HEK293 (cell line): ENCODE measurements around the gene CTPS2.

Source experiments
- SETDB1 ChIP-seq: IDR thresholded peaks from one replicate; pipeline ENCODE4 v1.6.1; 2017; ENCODE audit warnings: mild to moderate bottlenecking, low read length, moderate library complexity, mixed read lengths; ENCODE audit not compliant: insufficient read length
- SP2 ChIP-seq: fragments of 450-650 bp; formaldehyde crosslinking; IDR thresholded peaks from 2 replicates; pipeline ENCODE4 v1.5.1; 2016; ENCODE audit warnings: missing biosample characterization, missing genetic modification characterization
- ZBTB20 ChIP-seq: fragments of 450-650 bp; formaldehyde crosslinking; IDR thresholded peaks from 2 replicates; pipeline ENCODE4 v1.5.1; 2016; ENCODE audit warnings: missing biosample characterization, missing genetic modification characterization
- ZNF174 ChIP-seq: fragments of 450-650 bp; formaldehyde crosslinking; IDR thresholded peaks from 2 replicates; pipeline ENCODE4 v1.5.0; 2017; ENCODE audit warnings: missing biosample characterization, mild to moderate bottlenecking, missing genetic modification characterization
- ZNF558 ChIP-seq: fragments of 450-650 bp; formaldehyde crosslinking; IDR thresholded peaks from 2 replicates; pipeline ENCODE4 v1.5.1; 2016; ENCODE audit warnings: missing biosample characterization, missing genetic modification characterization
- ZNF585B ChIP-seq: fragments of 450-650 bp; formaldehyde crosslinking; IDR thresholded peaks from 2 replicates; pipeline ENCODE4 v1.5.1; 2016; ENCODE audit warnings: missing biosample characterization, missing genetic modification characterization
- TF ChIP-seq, protein P1 (sequence below): fragments of 450-650 bp; formaldehyde crosslinking; IDR thresholded peaks from 2 replicates; pipeline ENCODE4 v1.5.1; 2016; ENCODE audit warnings: missing biosample characterization, missing genetic modification characterization

DNA sequence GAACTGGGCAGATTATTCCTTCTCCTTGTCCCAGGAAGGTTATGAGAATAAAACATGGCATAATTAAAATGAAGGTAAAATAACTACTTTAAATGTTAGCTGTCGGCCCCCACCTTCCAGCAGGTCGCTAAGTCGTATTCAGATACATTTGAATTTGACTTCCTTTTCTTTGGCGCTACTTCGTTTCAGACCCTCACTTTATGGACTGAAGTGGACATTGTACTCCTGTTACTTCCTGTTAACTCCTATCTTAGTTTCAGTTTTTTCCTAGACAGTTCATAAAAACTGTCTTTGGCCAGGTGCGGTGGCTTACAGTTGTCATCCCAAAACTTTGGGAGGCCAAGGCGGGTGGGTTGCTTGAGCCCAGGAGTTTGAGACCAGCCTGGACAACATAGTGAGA, 12.6 kb upstream of the CTPS2 start:
- TF ChIP-seq ZBTB20 (tag by site-specific recombination): no peak
- TF ChIP-seq, protein P1, sequence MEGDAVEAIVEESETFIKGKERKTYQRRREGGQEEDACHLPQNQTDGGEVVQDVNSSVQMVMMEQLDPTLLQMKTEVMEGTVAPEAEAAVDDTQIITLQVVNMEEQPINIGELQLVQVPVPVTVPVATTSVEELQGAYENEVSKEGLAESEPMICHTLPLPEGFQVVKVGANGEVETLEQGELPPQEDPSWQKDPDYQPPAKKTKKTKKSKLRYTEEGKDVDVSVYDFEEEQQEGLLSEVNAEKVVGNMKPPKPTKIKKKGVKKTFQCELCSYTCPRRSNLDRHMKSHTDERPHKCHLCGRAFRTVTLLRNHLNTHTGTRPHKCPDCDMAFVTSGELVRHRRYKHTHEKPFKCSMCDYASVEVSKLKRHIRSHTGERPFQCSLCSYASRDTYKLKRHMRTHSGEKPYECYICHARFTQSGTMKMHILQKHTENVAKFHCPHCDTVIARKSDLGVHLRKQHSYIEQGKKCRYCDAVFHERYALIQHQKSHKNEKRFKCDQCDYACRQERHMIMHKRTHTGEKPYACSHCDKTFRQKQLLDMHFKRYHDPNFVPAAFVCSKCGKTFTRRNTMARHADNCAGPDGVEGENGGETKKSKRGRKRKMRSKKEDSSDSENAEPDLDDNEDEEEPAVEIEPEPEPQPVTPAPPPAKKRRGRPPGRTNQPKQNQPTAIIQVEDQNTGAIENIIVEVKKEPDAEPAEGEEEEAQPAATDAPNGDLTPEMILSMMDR: no peak
- no peak for TF ChIP-seq ZNF585B
- TF ChIP-seq ZNF558 (tag by site-specific recombination): no peak
- TF ChIP-seq ZNF174 (tag by site-specific recombination): no peak
- TF ChIP-seq SETDB1: no peak
- TF ChIP-seq SP2 (tag by site-specific recombination): no peak
